Pons (tissue), 1 donor: ENCODE data around the gene LHPP.
"Not testable (repeated sequence)": the region's sequence is repeated elsewhere in the genome, so short reads cannot be mapped to it uniquely, and the experiment has no call there.

Source experiments
- DNase-seq: peaks from one replicate; pipeline ENCODE4 v3.0.0-alpha.2; 2016; ENCODE audit warnings: low spot score

LHPP gene, protein sequence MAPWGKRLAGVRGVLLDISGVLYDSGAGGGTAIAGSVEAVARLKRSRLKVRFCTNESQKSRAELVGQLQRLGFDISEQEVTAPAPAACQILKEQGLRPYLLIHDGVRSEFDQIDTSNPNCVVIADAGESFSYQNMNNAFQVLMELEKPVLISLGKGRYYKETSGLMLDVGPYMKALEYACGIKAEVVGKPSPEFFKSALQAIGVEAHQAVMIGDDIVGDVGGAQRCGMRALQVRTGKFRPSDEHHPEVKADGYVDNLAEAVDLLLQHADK

DNA sequence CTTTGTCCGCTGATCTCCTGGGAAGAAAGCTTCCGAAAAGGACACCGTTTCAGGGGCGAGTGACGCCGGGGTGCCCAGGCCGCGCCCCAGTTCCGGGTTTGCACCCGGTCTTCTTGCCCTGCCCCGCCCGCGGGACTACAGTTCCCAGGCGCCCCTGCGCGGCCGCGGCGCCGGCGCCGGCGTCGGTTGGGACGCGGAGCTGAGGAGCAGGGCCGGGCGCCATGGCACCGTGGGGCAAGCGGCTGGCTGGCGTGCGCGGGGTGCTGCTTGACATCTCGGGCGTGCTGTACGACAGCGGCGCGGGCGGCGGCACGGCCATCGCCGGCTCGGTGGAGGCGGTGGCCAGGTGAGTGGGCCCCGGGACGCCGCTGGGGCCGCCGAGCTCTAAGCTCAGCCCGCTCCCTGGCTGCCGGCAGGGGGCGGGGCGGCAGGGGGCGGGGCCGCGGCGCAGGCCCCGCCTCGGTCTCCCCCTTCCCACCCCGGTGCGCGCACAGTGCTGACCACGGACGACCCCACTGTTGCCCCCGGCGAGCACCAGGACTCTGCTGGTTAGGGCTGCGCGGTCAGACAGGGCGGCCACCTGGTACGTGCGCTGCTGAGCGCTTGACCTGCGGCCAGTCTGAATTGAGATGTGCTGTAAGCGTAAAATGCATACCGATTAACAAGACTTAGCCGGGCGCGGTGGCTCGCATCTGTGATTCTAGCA is at the start of gene LHPP:
TSS of gene LHPP (plus strand) at position 182 of the 706 bp plus-strand sequence. CDS start at position 222, 40 bp downstream.
- DNase-seq, result peak; percentile 81

DNA sequence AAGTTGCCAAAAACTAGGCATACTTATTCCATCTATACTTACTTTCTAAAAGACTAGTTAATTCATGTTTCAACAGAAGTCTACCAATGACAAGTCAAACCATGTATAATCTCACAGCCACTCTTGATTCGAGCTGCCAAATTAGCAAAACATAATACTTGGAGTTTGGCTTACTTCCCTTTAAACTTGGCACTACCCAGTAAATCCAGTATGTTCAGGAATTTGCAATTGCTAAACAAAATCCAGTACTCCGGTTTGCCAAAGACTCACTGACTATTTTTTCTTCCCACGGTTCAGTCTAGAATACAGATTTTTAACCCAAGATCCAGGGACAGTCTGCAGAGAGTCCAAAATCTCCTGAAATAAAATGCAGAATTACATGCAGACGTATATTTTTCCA is 47.5 kb upstream of the LHPP start:
- peak; percentile 51 for DNase-seq

DNA sequence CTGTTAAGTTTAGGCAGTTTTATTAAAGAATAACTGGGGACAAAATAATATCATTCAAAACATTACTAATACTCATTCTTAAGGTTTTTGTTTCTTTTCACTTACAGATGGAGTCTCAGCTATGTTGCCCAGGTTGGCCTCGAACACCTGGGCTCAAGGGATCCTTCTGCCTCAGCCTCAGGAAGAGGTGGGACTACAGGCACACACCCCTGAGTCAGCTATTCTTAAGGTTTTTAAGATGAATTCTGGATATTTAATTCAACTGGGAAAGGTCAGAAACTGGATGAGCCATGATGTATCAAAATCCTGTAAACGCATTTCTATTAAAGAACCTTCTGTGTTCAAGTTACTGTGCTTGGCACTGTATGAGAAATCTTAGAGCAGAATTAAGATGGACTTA is 46.4 kb upstream of the LHPP start:
- no peak for DNase-seq

DNA sequence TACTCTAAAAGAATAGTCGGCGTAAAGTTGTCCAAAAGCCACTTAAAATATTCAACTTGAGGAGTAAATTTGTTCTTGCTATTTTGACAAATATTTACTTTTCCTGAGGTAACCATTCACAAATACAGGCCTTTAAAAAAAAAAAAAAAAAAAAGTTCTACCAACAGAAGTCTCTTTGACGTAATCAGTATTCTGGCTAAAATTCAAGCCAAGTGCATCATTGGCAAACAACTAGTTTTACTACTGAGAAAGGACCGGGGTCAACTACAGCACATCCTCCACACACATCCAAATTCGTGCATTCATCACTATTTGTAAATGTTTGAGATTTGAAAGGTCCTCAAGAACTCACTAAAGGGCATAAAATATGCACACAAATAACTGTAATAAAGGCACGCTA is 44.9 kb upstream of the LHPP start:
- DNase-seq, result peak; percentile 55

GRCh38 chr10:124417895-124418725 is 43.5 kb upstream of the LHPP start:
- DNase-seq, result peak; percentile 37

- DNase-seq, result peak; percentile 96
Observed at GRCh38 chr10:124418726-124419501, 42.7 kb upstream of the LHPP start, which contains the start of gene OAT. Gene OAT, minus strand, starts transcription at chr10:124418923. Its CDS starts 6,752 bp downstream, at chr10:124412171.

GRCh38 chr10:124419635-124420034 is 42.0 kb upstream of the LHPP start:
- no peak for DNase-seq

- DNase-seq, result no peak
Observed at GRCh38 chr10:124420254-124420653, 41.4 kb upstream of the LHPP start.

- no peak for DNase-seq
Observed at GRCh38 chr10:124422742-124423141, 38.9 kb upstream of the LHPP start.

- DNase-seq, result no peak
Observed at GRCh38 chr10:124423813-124424212, 37.8 kb upstream of the LHPP start.

DNA sequence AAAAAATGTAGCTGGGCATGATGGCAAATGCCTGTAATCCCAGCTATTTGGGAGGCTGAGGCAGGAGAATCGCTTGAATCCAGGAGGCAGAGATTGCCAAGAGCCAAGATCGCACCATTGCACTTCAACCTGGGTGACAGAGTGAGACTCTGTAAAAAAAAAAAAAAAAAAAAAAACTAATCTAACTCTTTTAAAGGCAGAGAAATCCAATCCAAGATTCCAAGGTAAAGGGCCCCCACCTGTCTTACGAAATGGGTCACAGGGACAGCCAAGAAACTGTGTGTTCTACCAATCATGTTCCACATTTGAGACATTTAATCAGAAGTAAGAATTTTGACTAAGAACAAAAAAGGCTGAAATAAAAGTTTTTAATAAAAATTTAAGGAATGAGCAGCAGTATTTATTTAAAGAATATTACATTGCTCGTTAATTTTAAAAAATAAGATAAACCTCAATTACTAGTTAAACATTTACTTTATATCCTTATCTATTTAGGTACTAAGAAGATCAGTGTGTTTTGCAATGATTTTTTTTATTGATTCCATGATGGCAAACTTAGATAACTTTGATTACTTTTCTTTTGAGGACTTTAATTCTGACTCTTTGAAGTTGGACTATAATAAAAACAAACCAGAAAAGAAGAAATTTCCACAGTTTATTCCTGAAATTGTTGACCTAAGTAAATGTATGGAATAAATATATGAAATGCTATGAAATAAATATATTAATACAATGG is 36.2 kb upstream of the LHPP start:
- no peak for DNase-seq

DNA sequence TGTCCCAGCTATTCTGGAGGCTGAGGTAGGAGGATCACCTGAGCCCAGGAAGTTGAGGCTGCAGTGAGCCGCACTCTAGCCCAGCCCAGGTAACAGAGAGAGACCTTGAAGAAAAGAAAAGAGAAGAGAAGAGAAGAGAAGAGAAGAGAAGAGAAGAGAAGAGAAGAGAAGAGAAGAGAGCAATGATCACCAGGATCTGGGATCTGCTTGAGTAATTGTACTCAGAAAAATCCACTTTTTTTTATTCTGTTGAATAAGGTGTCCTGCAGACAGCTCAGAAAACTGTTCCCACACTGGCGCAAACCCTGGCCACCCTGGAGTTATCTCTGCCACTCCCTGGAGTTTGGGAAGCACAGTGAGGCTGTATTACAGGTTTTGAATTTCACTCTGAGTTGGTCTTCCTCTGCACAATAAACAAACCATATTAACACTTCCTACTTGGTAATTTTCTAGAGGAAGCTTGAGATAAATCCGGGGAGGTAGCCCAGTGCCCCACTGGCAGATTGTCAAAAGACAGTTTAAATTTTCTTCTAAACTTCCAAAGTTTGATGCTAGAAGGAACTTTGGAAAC is 33.3 kb upstream of the LHPP start:
- no peak for DNase-seq

- DNase-seq, result no peak
Observed at GRCh38 chr10:124429576-124429975, 32.0 kb upstream of the LHPP start.

GRCh38 chr10:124430077-124430476 is 31.5 kb upstream of the LHPP start:
- no peak for DNase-seq

DNA sequence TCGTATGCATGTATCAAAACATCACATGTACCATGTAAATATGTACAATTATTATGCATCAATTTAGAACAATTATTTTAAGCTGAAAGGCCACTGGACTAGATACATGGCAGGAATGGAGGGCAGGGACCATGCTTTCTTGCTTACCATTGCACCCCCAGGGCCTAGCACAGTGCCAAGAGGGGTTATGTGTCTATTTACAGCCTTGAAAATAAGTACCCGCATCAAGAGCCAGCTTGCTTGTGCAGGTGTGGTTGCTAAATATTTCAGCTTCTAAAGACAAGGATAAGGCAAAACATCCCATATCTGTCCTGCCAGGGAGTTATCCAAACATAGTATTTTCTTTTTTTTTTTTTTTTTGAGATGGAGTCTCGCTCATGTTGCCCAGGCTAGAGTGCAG is 28.2 kb upstream of the LHPP start:
- DNase-seq, result no peak

DNA sequence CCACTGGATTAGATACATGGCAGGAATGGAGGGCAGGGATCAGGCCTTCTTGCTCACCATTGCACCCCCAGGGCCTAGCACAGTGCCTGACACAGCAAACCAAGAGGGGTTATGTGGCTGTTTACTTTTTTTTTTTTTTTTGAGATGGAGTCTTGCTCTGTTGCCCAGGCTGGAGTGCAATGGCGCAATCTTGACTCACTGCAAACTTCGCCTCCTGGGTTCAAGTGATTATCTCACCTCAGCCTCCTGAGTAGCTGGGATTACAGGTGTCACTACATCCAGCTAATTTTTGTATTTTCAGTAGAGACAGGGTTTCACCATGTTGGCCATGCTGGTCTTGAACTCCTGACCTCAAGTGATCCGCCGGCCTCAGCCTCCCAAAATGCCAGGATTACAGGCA is 25.9 kb upstream of the LHPP start:
- DNase-seq, result not testable (repeated sequence)

DNA sequence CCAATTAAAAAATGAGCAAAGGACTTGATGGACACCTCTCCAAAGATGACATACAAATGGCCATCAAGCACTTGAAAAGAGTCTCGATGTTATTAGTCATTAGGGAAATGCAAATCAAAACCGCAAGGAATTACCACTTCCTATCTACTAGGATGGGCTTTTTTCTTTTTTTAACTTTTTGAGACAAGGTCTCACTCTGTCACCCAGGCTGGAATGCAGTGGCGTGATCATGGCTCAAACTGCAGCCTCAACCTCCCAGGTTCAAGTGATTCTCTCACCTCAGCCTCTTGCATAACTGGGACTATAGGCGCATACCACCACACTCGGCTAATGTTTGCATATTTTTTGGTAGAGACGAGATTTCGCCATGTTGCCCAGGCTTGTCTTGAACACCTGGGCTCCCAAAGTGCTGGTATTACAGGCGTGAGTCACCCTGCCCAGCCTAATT is 25.4 kb upstream of the LHPP start:
- no peak for DNase-seq

DNA sequence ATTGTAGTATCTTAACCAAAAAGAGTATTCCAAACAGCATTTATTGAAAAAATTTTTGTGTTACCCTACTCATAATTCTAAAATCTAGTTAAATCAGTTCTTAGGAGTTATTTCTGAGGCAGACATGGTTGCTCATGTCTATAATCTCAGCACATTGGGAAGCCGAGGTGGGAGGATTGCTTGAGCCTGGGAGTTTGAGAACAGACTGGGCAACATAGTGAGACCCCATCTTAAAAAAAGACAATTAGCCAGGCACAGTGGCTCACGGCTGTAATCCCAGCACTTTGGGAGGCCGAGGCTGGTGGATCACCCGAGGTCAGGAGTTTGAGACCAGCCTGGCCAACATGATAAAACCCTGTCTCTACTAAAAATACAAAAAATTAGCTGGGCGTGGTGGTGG is 19.9 kb upstream of the LHPP start:
- DNase-seq, result not testable (repeated sequence)

GRCh38 chr10:124446830-124447750 is 14.5 kb upstream of the LHPP start:
- no peak for DNase-seq
